Activated CD4-positive, CD25-positive, alpha-beta regulatory T cell treated with anti-CD3 and anti-CD28 coated beads, Interleukin-2, amount 50 U/mL, for 72 hours (primary cell): ENCODE results near the gene SLC7A9.
"Not testable (repeated sequence)": the region's sequence is repeated elsewhere in the genome, so short reads cannot be mapped to it uniquely, and the experiment has no call there.

ENCODE experiments used
- DNase-seq: peaks from one replicate; pipeline ENCODE4 v3.0.0; 2021

SLC7A9 gene

DNA sequence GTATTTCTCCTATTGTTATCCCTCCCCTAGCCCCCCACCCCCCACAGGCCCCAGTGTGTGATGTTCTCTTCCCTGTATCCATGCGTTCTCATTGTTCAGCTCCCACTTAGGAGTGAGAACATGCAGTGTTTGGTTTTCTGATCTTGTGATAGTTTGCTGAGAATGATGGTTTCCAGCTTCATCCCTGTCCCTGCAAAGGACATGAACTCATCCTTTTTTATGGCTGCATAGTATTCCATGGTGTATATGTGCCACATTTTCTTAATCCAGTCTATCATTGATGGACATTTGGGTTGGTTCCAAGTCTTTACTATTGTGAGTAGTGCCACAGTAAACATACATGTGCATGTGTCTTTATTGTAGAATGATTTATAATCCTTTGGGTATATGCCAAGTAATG, 87.5 kb downstream of the SLC7A9 start:
- DNase-seq: not testable (repeated sequence)

DNA sequence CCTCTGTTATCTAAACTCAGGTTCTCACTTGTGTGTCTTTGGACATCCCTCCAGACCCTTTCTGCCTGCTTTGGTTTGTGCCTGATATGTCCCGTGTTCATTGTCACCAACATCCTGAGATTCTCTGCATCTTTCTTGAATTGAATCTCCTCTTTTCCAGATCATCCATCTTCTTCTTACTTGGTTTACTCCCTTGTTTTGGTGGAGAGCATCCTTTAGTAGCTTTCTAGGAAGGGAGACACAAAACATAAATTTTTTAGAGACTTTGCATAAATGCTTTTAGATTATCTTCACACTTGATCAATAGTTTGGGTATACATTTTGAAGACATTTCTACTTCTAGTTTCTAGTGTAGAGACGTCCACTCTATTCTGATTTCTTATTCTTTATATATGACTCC, 88.3 kb downstream of the SLC7A9 start:
- no peak for DNase-seq
